NK-92 treated with Interleukin-12 subunit alpha and Interleukin-12 subunit beta, amount 100 ng/mL, for 24 hours (cell line): Measurements from ENCODE around the gene ERN2.
"Not testable (repeated sequence)": the region's sequence is repeated elsewhere in the genome, so short reads cannot be mapped to it uniquely, and the experiment has no call there.

Experiments used
- DNase-seq: peaks from one replicate; lab custom pipeline; 2025; lab: John Stamatoyannopoulos, UW

The ERN2 gene

DNA sequence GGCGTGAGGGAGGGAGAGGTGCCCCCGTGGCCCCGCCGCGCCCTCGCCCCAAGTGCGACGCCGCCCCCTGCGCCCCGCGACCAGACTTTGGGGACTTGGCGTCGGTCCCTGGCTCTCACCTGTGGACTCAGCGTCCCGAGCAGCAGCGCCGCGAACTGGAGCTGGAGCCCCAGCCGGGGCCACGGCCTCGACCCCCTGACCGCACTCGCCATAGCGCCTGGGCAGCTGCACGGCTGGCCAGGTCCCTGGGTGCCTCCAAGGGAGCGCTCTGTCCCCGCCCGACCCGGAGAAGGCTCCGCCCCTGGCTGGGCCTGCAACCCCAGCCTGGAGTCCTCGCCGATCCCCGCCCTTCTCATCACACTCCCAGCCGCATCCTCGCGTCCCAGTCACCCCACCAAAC lies at the start of gene ERN2:
Gene ERN2, minus strand, starts transcription at position 247 of the 400 bp plus-strand sequence. Its CDS starts 35 bp downstream, at position 212.
- DNase-seq: no peak

DNA sequence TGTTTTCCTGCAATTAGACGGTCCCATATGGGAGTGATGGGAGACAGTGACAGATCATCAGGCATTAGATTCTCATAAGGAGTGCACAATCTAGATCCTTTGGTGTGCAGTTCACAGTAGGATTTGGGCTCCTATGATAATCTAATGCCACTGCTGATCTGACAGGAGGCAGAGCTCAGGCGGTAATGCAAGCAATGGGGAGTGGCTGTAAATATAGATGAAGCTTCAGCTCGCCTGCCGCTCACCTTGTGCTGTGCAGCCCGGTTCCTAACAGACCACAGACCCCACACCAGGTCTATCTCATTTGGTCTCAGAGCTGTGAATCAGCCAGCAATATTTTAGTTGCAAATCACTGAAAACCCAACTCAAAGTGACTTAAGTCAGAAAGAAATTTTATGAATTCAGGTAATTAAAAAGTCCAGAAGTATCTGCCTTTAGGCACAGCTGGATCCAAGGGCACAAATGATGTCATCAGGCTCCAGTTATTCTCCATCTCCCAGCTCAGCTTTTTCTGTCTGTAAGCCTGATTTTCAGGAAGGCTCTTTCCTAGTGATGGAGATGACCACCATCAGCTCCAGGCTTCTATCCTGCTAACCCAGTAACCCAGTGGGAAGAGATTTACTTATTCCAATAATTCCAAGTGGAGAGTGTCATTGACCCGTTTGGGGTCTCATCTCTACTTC lies 45.1 kb upstream of the ERN2 start:
- DNase-seq: no peak

DNA sequence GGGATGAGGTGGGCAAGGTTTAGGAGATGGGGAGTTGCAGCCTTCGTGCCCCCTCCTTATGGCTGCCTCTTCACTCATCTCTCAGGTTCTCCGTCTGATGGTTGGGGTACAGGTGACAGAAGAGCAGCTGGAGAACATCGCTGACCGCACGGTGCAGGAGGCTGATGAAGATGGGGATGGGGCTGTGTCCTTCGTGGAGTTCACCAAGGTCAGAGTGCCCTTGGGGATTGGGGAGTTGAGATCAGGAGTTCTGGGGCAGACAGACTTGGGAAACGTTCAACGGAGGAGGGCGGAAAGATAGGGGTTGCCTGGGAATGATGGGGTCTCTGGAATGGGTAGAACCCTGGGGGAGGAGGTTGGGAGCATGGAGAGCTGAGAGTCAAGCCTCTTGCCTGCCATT lies 44.1 kb upstream of the ERN2 start:
- no peak for DNase-seq

- DNase-seq: no peak
Observed at GRCh38 chr16:23755484-23755809, 42.4 kb upstream of the ERN2 start.

GRCh38 chr16:23754594-23755483 lies 41.8 kb upstream of the ERN2 start, which contains the start of gene CHP2:
CHP2 (plus strand) TSS chr16:23755026; CDS start chr16:23755050, 24 bp downstream.
- DNase-seq: no peak

DNA sequence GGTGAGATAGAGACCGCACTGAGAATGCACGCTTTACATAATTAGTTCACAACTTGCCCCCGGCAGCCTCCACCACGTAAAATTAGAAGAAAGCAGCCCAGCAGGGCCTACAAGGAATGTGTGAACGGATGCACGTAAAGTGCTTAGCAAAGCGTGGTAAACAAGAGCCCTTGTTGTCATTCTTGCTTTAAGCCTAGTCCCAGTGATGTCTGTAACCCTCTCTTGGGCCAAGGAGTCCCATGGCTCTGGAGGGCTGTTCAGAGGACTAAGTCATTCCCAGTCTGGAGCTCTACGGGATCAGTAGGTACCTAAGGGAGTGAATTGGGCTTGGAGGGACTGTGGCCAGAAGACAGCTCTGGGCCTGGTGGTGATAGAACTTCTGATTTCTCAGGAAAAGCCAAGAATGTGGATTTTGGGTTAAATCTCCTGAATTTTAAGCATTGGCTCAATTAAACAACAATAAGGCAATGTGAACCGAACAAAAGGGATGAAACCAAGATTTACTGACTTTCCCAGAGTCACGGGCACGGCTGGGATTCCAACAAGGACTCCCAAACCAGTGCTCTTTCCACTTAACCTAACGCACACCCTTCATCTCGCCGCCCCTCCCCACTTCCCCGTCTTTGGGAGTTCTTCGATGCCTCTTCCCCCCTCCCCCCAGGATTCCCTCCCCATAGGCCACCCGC lies 41.0 kb upstream of the ERN2 start:
- no peak for DNase-seq

GRCh38 chr16:23751053-23751452 lies 38.0 kb upstream of the ERN2 start:
- DNase-seq: not testable (repeated sequence)

DNA sequence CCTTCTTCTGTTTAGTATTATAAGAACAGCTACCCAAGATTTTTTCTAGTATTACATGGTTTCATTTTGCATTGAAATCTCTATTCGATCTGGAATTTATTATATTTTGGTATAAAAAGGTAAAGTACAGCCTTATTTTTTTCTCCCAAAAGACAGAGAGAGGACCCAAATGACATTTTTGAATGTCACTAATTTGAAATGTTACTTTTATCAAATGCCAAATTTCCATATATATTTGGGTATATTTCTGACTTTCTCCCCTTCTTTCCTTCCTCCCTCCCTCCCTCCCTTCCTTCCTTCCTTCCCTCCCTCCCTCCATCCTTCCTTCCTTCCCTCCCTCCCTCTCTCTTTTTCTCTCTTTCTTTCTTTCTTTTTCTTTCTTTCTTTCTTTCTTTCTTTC lies 35.6 kb upstream of the ERN2 start:
- no peak for DNase-seq

DNA sequence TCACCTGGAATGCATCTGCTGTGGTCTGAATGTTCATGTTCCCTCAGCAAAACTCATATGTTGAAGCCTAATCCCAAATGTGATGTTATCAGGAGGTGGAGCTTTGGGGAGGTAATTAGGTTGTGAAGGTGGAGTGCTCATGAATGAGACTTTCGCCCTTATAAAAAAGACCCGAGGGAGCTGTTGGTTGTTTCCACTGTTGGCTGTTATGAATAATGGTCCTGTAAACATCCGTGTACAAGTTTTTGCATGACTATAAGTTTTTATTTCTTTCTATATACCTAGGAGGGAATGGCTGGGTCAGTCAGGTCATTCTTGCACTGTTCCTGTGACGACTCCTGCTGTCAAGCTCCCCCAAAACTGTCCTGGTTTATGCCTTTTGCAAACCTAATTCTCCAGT lies 32.2 kb upstream of the ERN2 start:
- no peak for DNase-seq

DNA sequence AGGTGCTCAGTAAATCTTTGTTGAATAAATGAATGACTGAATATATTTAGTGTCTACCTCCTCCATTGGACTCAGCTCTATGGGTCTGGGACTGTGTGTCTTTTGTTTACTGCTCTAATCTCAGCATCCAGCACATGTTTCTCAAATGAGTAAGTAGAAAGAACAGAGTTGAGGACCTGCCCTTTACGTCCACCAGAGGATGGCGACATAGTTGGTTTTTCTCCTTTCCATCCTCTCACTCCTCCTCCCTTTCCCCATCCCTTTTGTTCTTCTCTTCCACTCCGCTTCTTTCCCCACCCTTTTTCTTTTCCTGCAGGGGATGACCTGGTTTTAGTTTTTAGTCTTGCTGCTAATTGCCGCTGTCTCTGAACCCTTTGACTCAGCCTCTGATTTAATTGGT lies 29.7 kb upstream of the ERN2 start:
- DNase-seq: no peak

- no peak for DNase-seq
Observed at GRCh38 chr16:23741675-23742303, 28.8 kb upstream of the ERN2 start.

DNA sequence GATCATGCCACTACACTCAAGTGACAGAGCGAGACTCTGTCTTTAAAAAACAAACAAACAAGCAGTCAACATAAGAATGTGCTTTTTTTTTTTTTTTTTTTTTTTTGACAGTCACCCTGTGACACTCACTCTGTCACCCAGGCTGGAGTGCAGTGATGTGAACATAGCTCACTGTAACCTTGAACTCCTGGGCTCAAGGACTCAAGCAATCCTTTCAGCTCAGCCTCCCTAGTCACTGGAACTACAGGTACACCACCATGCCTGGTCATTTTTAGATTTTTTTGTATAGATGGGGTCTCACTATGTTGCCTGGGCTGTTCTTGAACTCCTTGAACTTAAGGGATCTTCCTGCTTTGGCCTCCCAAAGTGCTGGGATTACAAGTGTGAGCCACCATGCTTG lies 26.5 kb upstream of the ERN2 start:
- no peak for DNase-seq

DNA sequence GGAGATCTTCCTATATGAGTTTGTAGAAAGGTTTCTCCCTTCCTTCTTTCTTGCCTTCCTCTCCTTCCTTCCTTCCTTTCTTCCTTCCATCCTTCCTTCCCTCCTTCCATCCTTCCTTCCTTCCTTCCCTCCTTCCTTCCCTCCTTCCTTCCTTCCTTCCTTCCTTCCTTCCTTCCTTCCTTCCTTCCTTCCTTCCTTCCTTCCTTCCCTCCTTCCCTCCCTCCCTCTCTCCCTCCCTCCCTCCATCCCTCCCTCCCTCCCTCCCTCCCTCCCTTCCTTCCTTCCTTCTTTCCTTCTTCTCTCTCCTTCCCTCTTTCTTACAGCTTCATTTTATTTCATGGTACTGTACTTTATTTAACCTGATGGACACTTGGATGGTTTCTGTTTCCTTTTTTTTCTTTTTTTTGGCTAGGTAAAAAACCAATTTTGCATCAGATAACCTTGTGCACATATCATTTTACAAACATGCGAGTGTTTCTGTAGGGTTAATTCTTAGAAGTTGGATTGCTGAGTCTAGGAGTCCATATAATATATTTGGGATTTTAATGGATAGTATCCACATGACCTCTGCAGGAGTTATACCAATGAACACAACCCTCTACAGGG lies 24.5 kb upstream of the ERN2 start:
- not testable (repeated sequence) for DNase-seq

DNA sequence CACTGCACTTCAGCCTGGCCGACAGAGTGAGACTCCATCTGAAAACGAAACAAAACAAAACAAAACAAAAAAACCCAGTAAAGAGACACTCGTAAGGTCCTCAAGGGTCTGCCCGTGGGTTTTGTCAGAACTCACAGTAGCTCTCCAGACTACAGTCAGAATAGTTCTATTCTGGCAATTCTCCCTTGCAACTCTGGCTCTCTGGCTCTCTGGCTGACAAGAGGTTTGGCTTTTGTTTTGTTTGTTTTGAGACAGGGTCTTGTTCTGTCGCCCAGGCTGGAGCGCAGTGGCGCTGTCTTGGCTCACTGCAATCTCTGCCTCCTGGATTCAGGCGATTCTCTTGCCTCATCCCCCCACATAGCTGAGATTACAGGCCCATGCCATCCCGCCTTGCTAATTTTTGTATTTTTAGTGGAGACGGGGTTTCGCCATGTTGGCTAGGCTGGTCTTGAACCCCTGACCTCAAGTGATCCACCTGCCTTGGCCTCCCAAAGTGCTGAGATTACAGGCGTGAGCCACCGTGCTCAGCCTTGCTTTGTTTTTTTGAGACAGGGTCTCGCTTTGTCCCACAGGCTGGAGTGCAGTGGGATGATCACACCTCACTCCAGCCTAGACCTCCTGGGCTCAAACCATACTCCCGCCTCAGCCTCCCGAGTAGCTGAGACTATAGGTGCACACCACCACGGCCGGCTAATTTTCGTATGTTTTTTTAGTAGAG lies 21.3 kb upstream of the ERN2 start:
- no peak for DNase-seq

DNA sequence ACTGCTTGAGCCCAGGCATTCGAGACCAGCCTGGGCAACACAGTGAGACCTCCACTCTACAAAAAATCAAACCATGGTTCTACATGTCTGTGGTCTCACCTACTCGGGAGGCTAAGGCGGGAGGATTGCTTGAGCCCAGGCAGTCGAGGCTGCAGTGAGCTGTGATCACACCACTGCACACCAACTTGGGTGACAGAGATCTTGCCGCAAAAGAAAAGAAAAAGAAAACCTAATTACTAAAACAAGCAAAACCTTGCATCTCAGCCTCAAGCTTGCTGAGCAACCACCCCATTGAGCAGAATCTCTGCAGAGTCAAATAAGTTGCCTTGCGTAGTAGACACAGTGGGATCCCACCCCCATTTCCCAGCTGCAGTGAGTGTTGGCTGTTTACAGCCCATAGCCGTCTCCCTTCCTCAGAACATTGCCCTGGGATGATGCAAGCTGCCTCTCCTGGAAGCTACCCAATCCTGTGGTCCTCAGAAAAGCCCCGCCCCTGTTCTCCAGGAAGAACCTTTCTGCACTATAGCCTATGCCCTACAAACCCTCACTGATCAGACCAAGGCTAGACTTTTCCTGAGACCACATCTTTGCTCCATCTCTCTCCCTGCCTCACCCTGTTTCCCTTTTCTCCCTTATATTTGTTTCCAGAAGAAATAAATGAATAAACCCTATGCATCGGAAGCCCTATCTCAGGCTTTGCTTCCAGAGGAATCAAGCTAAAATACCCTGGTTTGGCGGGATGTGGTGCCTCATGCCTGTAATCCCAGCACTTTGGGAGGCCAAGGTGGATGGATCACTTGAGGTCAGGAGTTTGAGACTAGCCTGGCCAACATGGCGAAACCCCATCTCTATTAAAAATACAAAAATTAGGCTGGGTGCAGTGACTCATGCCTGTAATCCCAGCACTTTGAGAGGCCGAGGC lies 16.7 kb upstream of the ERN2 start:
- DNase-seq: no peak

GRCh38 chr16:23728112-23728477 lies 15.1 kb upstream of the ERN2 start:
- DNase-seq: no peak

GRCh38 chr16:23726710-23727109 lies 13.7 kb upstream of the ERN2 start:
- DNase-seq: no peak

- no peak for DNase-seq
Observed at GRCh38 chr16:23724785-23725131, 11.7 kb upstream of the ERN2 start.

DNA sequence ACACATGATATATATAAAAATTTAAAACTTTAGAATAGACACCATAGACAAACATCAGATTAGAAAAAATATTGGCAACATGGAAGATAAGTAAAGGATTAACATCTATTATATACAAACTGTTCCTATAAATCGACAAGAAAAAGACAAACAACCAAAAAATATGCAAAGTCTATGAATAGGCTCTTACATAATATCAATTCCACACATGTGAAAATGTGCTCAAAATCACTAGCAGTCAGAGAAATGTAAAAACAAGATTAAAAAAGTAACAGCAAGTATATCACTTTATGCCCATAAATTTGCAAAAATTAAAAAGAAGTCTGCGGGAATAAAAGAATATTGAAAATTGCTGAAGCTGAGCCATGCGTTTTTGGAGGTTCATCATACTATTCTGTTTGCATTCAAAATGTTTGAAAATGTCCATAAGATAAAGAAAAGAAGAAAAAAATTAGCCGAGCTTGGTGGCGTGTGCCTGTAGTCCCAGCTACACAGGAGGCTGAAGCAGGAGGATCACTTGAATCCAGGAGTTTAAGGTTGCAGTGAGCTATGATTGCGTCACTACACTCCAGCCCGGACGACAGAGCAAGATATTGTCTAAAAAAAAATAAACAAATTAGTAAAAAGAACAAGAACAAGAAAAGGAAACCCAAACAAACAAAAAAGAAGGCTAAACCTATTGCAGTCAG lies 11.2 kb upstream of the ERN2 start:
- no peak for DNase-seq
